Bronchus fibroblast of lung (primary cell): ENCODE measurements around the gene SPTBN1. TPM values are rescaled to one million over a fixed set of nuclear protein-coding genes. Genes with fewer than 3 reads are reported as not detected.

Experiments used
- total RNA-seq: library from RNA; depleted of rRNA; stranded (reverse); fragments of >200 nt; gene quantifications from 2 replicates; pipeline ENCODE4 v1.2.3, GENCODE V29; 2015

The SPTBN1 gene
- total RNA-seq: 85.8 and 90.6 TPM in 2 replicates

GRCh38 chr2:54455563-54456361 lies at the start of gene SPTBN1:
Gene SPTBN1, plus strand, starts transcription at chr2:54456327. Its CDS starts 70,092 bp downstream, at chr2:54526419.

Other genes starting within 250 kb of the SPTBN1 start
- not detected in 2 replicates for gene TSPYL6, start 200.1 kb upstream of the SPTBN1 start, total RNA-seq